CD4-positive, alpha-beta T cell treated with Interleukin-15 for 4 hours (primary cell): ENCODE measurements around the gene LBR.

Experiments
- DNase-seq: peaks from one replicate; pipeline ENCODE4 v3.0.0-alpha.2; 2020; ENCODE audit warnings: low spot score

Gene LBR

DNA sequence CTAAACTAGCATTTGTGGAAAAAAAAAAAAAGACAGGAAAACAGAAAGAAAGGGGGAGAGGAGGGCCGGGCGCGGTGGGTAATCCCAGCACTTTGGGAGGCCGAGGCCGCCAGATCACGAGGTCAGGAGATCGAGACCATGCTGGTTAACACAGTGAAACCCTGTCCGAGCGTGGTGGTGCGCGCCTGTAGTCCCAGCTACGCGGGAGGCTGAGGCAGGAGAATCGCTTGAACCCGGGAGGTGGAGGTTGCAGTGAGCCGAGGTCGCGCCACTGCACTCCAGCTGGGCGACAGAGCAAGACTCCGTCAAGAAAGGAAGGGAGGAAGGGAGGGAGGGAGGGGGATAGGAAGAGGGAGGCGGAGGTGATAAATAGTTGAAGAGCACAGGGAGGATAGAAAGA is 54.7 kb downstream of the LBR start:
- no peak for DNase-seq

DNA sequence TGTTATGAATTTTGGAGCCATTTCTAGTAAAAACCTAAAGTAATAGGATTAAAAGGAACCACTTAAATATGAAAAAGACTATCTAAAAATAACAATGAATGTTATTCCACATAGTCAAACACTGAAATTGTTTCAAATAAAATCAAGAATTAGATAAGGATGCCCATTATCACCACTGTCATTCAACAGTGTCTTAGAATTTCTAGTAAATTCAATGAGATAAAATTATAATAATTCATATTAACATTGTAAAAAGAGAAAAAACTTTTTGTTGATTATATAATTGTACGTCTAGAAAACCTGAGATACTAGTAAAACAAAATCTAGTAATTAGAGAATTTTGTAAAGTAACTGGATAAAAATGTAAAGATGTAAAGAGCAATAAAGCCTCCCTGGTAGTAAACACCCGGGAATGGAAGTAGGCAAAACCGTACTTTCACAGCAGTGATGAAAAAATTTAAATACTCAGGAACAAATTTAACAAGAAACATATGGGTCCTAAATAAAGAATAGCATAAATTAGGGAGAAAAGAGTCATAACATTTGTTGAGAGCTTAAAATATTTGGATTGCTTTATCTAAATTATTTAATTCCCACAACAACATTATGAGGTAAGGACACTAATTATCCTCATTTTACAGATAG is 56.4 kb downstream of the LBR start:
- DNase-seq = no peak

DNA sequence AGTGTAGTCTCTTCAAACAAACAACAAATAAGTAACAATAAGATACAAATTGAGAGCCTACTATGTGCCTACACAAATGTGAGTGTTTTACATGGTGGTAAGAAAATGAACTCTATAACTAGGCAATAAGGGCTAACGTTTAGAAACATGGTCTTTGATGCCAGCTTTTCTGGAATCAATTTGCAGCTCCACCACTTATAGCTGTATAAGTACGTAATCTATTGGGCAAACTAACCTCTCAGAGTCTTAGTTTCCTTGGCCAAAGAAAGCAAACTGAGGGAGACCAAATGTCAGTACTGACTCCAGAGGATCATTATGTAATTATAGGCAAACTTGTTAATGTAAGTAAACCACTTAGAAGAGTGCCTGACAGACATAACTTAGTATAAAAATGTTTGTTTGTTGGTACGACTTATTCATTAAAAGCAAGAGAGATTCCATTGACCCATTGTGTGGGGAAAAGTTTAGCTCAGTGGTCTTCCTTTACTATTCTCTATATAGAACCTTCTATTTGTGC is 59.7 kb downstream of the LBR start:
- DNase-seq = no peak

- DNase-seq = no peak
Measured at GRCh38 chr1:225366552-225366951, 61.3 kb downstream of the LBR start.

- DNase-seq = no peak
Measured at GRCh38 chr1:225366018-225366417, 61.8 kb downstream of the LBR start.

DNA sequence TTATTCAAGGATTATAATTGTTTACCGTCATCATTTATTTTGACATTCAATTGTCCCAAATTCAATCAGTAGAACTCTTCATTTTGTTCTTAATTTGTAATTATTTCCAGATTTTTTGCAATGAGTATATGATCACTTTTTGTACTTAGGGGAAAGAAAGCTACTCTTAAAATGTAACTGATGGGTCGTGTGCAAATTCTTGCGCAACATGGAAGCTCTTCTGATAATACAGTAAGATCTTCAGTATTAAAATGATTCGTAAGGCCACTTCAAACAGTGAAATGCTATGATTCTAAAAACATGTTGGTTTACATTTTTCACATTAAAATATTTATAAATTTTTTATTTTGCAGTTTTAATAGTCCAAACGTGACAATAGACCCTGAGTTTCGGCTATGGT is 63.4 kb downstream of the LBR start:
- no peak for DNase-seq

DNA sequence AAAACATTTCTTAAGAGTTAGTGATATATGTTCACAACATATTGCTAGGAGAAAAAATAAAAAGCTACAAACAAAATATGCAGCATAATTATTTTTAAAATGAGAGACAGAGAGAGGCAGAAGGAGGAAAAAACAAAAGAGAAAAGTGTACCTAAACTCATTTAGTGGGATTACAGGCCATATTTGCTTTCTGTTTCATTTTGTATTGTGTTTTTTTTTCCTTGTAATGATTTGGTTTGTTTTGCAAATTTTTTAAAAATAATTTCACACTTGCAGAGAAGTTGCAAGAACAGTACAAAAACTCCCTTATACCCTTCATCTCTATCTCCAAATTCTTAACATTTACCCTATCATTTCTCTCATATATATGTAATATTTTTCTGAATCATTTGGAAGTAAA is 65.0 kb downstream of the LBR start:
- no peak for DNase-seq

DNA sequence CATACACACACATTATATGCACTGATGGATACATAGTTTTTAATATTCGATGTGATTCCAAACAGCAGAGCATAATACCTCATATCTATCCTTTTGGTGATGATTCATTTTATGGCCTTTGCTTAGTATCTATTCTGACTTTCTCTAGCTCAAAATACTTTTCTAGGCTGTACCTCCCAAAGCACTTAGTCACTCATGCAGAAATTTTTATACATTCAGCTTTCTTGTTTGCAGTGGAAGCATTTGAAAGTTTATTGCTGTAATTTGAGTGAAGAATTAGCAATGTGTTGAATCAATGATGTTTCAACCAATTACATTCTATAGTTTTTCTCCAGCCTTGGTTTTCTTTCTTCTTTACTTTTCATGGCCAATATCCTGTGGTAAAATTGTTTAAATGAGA is 66.7 kb downstream of the LBR start:
- no peak for DNase-seq

- no peak for DNase-seq
Measured at GRCh38 chr1:225360119-225360518, 67.7 kb downstream of the LBR start.

DNA sequence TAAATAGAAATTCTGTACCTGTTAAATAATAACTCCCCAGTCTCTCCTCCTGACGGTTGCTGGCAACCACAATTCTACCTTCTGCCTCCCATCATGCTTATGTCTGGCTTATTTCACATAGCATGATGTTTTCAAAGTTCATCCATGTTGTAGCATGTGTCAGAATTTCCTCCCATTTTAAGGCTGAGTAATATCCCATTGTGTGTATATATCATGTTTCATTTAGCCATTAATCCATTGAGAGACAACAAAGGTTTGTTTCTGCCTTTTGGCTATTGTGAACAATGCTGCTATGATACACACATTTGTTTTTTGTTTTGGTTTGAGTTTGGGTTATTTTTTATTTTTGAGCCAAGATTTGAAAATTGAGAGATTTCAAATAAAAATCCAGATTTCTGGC is 72.0 kb downstream of the LBR start:
- no peak for DNase-seq

DNA sequence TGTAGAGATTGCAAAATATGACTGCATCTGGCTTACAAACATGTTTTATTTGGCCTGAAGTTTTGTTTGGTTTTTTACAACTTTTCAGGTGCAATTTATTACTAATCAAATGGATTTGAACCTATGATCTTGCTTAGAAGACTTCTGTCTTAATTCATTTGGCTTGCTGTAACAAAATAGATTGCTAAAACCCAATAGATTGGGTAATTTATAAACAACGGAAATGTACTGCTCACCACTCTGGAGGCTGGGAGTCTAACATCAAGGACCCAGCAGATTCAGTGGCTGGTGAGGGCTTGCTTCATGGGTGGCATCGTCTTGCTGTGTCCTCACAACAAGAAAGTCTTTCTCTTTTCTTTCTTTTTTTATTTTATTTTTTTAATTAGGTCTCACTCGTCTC is 72.9 kb downstream of the LBR start:
- DNase-seq = no peak
